ENCODE results near the gene HRNR.
A peak's percentile ranks its signal among the peaks of the same experiment; 100 is the strongest.
"Not testable (repeated sequence)": the region's sequence is repeated elsewhere in the genome, so short reads cannot be mapped to it uniquely, and the experiment has no call there.

Gene HRNR

DNA sequence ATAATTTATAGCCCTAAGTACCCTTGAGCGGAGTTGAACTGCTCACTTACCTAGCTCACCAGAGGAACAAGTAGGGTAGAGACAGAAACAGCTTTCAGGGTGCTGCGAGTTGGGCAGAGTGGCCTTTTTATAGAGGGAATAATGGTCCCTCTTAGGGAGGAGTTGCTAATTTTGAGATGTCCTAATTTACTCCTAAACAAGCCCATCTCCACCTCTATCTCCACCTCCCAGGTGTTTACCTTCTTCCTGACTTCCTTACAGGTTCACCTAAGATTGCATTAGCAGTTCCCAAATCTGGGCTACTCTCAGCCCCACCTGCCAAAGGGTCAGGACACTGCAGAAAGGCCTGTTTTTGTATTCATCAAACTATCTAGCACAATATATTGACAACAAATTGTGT is at the start of gene HRNR:
Gene HRNR, minus strand, starts transcription at position 101 of the 400 bp plus-strand sequence. CDS start 940 bp downstream, outside the sequence.
- H3K4me3 ChIP-seq (replicated peaks in 1 of 2; ENCODE audit: low read depth in 2 of 2, low read length in 2 of 2) = no peak within 1 kb of the TSS
- TF ChIP-seq, protein P1, sequence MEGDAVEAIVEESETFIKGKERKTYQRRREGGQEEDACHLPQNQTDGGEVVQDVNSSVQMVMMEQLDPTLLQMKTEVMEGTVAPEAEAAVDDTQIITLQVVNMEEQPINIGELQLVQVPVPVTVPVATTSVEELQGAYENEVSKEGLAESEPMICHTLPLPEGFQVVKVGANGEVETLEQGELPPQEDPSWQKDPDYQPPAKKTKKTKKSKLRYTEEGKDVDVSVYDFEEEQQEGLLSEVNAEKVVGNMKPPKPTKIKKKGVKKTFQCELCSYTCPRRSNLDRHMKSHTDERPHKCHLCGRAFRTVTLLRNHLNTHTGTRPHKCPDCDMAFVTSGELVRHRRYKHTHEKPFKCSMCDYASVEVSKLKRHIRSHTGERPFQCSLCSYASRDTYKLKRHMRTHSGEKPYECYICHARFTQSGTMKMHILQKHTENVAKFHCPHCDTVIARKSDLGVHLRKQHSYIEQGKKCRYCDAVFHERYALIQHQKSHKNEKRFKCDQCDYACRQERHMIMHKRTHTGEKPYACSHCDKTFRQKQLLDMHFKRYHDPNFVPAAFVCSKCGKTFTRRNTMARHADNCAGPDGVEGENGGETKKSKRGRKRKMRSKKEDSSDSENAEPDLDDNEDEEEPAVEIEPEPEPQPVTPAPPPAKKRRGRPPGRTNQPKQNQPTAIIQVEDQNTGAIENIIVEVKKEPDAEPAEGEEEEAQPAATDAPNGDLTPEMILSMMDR (IDR thresholded peaks at IDR 0.05; ENCODE audit: low read depth, low read length) = no peak
- no peak for DNase-seq (ENCODE audit: low read depth in 2 of 2)

DNA sequence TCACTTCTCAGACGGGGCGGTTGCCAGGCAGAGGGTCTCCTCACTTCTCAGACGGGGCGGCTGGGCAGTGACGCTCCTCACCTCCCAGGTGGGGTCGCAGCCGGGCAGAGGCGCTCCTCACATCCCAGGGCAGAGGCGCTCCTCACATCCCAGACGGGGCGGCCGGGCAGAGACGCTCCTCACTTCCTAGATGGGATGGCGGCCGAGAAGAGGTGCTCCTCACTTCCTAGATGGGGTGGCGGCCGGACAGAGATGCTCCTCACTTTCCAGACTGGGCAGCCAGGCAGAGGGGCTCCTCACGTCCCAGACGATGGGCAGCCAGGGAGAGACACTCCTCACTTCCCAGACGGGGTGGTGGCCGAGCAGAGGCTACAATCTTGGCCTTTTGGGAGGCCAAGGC is 32.4 kb upstream of the HRNR start:
- not testable (repeated sequence) for H3K4me3 ChIP-seq (replicated peaks in 1 of 2; ENCODE audit: low read depth in 2 of 2, low read length in 2 of 2); DNase-seq (ENCODE audit: low read depth in 2 of 2)

DNA sequence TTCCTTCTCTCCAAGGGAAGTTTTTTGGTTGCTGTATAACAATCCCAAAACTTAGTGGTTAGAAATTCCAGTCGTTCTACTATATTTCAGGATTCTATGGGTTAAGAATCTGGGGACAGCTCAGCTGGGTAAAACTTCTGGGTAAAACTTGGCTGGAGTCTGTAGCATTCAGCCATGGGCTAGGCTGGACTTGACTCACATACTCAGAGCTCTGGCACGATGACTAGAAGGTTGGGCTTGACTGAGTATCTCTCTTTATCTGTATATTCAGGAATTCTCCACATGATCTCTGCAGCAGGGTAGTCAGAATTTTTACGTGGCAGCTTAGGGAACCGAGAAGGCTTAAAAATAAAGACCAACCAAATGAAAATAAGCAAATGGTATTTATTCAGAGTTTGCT is 28.2 kb upstream of the HRNR start:
- TF ChIP-seq, protein P1 (IDR thresholded peaks at IDR 0.05; ENCODE audit: low read depth, low read length) = no peak
- peak; percentile 9 to 15 for DNase-seq (ENCODE audit: low read depth in 2 of 2)
- H3K4me3 ChIP-seq (replicated peaks in 1 of 2; ENCODE audit: low read depth in 2 of 2, low read length in 2 of 2) = no peak overlapping the region

DNA sequence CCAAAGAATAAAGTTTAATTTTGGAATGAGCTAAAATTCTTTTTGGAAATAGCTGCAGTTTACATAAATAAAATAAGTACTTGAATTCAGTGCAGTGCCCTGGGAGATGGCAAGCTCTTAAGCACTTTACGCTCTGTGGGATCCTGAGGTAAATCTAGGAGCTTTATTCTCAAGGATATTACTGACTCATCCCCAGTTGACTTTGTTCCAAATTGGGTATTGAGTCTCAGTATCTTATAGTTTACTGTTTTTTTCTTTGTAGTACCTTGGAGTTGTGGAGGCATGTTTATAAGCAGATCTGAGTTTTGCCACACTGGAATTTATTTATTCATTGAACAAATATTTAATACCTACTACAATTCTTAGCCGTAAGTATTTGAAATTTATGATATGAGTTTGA is 27.4 kb upstream of the HRNR start:
- peak in 1 of 2 donors; percentile 22 for DNase-seq (ENCODE audit: low read depth in 2 of 2)
- H3K4me3 ChIP-seq (replicated peaks in 1 of 2; ENCODE audit: low read depth in 2 of 2, low read length in 2 of 2) = no peak overlapping the region
- TF ChIP-seq, protein P1 (IDR thresholded peaks at IDR 0.05; ENCODE audit: low read depth, low read length) = no peak

DNA sequence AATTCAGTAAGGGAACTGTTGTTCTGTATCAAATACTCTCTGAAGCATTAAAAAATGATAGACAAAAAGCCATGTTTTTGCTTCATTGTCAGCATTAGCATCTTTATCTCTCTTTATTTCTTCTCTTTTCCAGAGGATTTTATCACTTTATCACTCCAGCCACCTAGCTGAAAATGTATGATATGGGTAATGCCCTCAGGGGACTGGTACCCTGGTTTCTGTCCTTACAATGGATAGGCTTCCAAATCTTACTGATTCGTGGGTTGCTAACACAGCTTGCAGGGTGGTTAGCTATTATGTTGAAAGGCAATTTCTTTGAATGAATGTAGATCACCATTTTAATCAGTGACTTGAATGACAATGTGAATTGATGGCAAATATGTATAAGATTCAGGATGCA is 23.3 kb upstream of the HRNR start:
- no peak overlapping the region for H3K4me3 ChIP-seq (replicated peaks in 1 of 2; ENCODE audit: low read depth in 2 of 2, low read length in 2 of 2)
- TF ChIP-seq, protein P1 (IDR thresholded peaks at IDR 0.05; ENCODE audit: low read depth, low read length) = no peak
- DNase-seq (ENCODE audit: low read depth in 2 of 2) = no peak

DNA sequence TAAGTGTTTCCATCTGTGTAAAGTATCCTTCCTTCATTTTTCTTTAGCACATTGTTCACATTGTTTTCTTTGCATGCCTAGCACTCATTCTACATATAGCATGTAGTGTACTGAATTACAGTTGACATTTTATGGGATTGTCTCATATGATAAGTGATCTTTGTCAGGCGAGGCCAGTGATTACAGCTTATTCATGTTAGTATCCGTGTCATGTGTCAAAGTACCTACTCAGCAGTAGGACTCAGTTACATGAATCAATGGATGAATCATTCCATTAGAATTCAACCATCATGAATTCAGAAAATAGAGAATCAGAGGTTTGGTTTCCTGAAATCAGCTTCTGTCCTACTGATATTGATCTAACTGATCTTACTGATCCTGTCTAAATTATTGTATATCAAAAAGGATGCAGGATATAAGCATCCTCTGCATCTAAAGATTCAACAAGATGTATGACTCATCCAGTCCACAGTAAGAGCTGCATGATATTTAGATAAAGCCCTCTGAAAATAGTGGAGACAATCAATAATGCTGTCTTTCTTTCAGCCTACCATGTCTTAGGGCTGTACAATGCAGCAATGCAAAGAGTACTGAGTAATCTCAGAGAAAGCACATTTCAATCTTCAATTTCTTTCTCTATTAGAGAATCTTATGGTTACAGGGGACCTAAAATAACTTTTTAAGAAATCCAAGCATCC is 20.7 kb upstream of the HRNR start:
- peak in 1 of 2 donors; percentile 27 for DNase-seq (ENCODE audit: low read depth in 2 of 2)
- H3K4me3 ChIP-seq (replicated peaks in 1 of 2; ENCODE audit: low read depth in 2 of 2, low read length in 2 of 2) = no peak overlapping the region
- TF ChIP-seq, protein P1 (IDR thresholded peaks at IDR 0.05; ENCODE audit: low read depth, low read length) = no peak

DNA sequence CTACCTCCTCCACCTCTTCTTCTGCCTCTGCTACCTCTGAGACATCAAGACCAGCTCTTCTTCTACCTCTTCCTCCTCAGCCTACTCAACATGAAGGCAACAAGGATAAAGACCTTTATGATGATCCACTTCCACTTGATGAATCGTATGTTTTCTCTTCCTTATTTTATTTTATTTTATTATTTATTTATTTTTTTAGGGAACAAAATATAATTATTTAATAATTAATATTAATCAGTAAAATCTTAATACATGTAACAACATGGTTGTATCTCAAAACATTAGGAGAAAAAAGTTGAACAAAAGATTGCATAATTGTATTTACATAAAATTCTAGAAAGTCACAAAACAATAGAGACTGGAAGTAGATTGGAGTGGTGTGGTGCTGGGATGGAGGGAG is 13.1 kb upstream of the HRNR start:
- H3K4me3 ChIP-seq (replicated peaks in 1 of 2; ENCODE audit: low read depth in 2 of 2, low read length in 2 of 2) = no peak overlapping the region
- DNase-seq (ENCODE audit: low read depth in 2 of 2) = no peak
- TF ChIP-seq, protein P1 (IDR thresholded peaks at IDR 0.05; ENCODE audit: low read depth, low read length) = no peak

Data from cardiac fibroblast (primary cell).